ENCODE results near the gene ZNF221. TPM values are rescaled to one million over a fixed set of nuclear protein-coding genes. Genes with fewer than 3 reads are reported as not detected.
A peak's percentile ranks its signal among the peaks of the same experiment; 100 is the strongest.

ZNF221 gene
- total RNA-seq (1 to 10 TPM; 2.6 to 6.7 (median 3.9) TPM), polyA plus RNA-seq (1 to 10 TPM; 2.4 to 2.9 TPM)
- long read RNA-seq, donor 1, partial matches to known transcripts, result 0 of 2 reads
- long read RNA-seq, donor 1, other reads (novel, unspliced or antisense), result 0 of 2 reads
- long read RNA-seq, donor 2, partial matches to known transcripts, result 0 of 4 reads
- long read RNA-seq, donor 2, other reads (novel, unspliced or antisense), result 1 of 4 reads
- long read RNA-seq, donor 3, partial matches to known transcripts, result 0 of 1 reads
- long read RNA-seq, donor 3, other reads (novel, unspliced or antisense), result 0 of 1 reads

GRCh38 chr19:43950834-43951645 is at the start of gene ZNF221:
Gene ZNF221, plus strand, starts transcription at chr19:43951228. Its CDS starts 11,499 bp downstream, at chr19:43962727.
- H3K4me1 ChIP-seq, result peaks cover 0 to 5% (median 0%) of the 10 kb centered on the region in 12 donors
- H3K9me3 ChIP-seq, result peaks cover 0 to 63% (median 16%) of the 10 kb centered on the region in 12 donors
- peak within 1 kb of the TSS; percentile 18 to 85 (median 75) for H3K27ac ChIP-seq
- ATAC-seq (peak; percentile 98 to 100 (median 100)), DNase-seq (peak; percentile 91 to 95 (median 93))
- intact Hi-C loops (cut with DNase I), result loop anchor here in 4 of 10 donors (1.0 to 5.0 kb wide), 7 partner anchors 16 to 102 kb away; partner anchors contain the start of genes ZNF45 (in 2 of the 4), ZNF155 (in 1 of the 4) and ZNF223 (in 1 of the 4)
- TF ChIP-seq POLR2A (IDR thresholded peaks at IDR 0.05) (no peak), CTCF (IDR thresholded peaks at IDR 0.05) (peak; percentile 19 to 75 (median 44))
- H3K36me3 ChIP-seq, result peaks cover 0 to 13% (median 0%) of the 10 kb centered on the region in 9 donors
- H3K27me3 ChIP-seq, result no peaks in the 10 kb centered on the region
- H3K4me3 ChIP-seq, result peak within 1 kb of the TSS; percentile 57 to 95 (median 78)
- WGBS, 4 donors, result 0 to 1% (median 0%) methylated on average over 34 to 40 of the region's 40 CpGs

GRCh38 chr19:43901395-43902390 is 49.3 kb upstream of the ZNF221 start:
- Histone ChIP-seq H3K27ac (peak overlapping the region in 9 of 12 donors; percentile 38 to 66 (median 55)), H3K9me3 (peaks cover 0 to 78% (median 21%) of the 10 kb centered on the region in 12 donors), H3K36me3 (peaks cover 0 to 32% (median 5%) of the 10 kb centered on the region in 9 donors), H3K27me3 (no peaks in the 10 kb centered on the region), H3K4me3 (peak overlapping the region; percentile 45 to 82 (median 64)), H3K4me1 (peaks cover 0 to 21% (median 8%) of the 10 kb centered on the region in 12 donors)
- 10 to 17% (median 12%) methylated on average over 29 to 39 of the region's 39 CpGs for WGBS, 4 donors
- peak; percentile 98 to 100 (median 100) for ATAC-seq
- intact Hi-C loops (cut with DNase I), result loop anchor here in 2 of 10 donors (1.0 to 5.0 kb wide), 4 partner anchors 36 to 74 kb away; partner anchors contain the start of genes ZNF283 (in 2 of the 2), ZNF221 (in 1 of the 2) and ZNF45 (in 1 of the 2)
- DNase-seq, result peak; percentile 88 to 91 (median 89)
- TF ChIP-seq POLR2A (IDR thresholded peaks at IDR 0.05) (no peak), CTCF (IDR thresholded peaks at IDR 0.05) (no peak)

DNA sequence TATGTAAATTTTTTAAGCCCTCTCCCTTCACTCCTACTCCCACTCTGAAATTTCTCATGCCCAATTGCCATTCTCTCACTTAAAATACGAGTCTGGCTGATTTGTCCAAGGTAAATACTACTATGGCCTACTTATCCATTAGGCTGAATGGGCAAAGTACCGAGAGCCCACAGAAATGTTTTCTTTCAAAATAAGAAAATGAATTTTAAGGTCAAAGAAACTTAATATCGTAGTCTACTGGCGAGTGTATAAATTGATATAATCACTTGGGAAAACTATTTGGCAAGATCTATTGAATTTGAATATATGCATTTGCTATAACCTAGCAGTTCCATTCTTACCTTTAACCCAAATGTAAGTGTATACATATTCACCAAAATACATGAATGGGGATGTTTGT is 48.6 kb upstream of the ZNF221 start:
- DNase-seq (no peak), ATAC-seq (no peak)
- no peaks in the 10 kb centered on the region for H3K27me3 ChIP-seq
- H3K4me3 ChIP-seq, result peak overlapping the region; percentile 45 to 82 (median 64)
- H3K36me3 ChIP-seq, result peaks cover 0 to 32% (median 5%) of the 10 kb centered on the region in 9 donors
- TF ChIP-seq POLR2A (IDR thresholded peaks at IDR 0.05) (no peak), CTCF (IDR thresholded peaks at IDR 0.05) (no peak)
- WGBS, 4 donors, result 93 to 95% (median 93%) methylated on average over 4 of the region's 4 CpGs
- intact Hi-C loops (cut with DNase I), result loop anchor here in 2 of 10 donors (1.0 to 5.0 kb wide), 4 partner anchors 35 to 75 kb away; partner anchors contain the start of genes ZNF283 (in 2 of the 2), ZNF221 (in 1 of the 2) and ZNF45 (in 1 of the 2)
- peaks cover 0 to 21% (median 8%) of the 10 kb centered on the region in 12 donors for H3K4me1 ChIP-seq
- H3K27ac ChIP-seq, result no peak overlapping the region
- H3K9me3 ChIP-seq, result peaks cover 0 to 78% (median 28%) of the 10 kb centered on the region in 12 donors
